ENCODE results near the gene MRPL10.

DNA sequence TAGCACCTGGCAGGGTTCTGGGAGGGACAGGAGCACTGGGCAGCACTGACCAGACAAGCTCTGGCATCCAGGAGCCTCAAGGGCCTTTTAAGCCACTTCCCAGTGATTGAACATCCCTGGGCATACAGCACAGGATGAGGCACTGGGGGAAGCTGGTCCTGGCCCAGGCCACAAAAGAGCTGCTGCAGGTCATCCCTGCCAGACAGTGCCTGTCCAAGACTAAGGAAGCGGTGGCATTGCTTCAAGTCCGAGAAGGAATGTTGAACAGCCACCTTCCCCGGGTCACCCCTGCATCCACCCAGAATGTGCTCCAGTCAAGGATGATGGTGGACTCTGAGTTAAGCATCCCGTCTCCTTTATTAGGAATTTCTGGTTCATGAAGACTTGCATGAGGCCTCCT is 8.6 kb downstream of the MRPL10 start:
- TF ChIP-seq, protein P1, sequence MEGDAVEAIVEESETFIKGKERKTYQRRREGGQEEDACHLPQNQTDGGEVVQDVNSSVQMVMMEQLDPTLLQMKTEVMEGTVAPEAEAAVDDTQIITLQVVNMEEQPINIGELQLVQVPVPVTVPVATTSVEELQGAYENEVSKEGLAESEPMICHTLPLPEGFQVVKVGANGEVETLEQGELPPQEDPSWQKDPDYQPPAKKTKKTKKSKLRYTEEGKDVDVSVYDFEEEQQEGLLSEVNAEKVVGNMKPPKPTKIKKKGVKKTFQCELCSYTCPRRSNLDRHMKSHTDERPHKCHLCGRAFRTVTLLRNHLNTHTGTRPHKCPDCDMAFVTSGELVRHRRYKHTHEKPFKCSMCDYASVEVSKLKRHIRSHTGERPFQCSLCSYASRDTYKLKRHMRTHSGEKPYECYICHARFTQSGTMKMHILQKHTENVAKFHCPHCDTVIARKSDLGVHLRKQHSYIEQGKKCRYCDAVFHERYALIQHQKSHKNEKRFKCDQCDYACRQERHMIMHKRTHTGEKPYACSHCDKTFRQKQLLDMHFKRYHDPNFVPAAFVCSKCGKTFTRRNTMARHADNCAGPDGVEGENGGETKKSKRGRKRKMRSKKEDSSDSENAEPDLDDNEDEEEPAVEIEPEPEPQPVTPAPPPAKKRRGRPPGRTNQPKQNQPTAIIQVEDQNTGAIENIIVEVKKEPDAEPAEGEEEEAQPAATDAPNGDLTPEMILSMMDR (IDR thresholded peaks at IDR 0.05): no peak
- TF ChIP-seq EP300 (IDR thresholded peaks at IDR 0.05) (no peak), POLR2A (IDR thresholded peaks at IDR 0.05) (no peak), POLR2AphosphoS5 (IDR thresholded peaks at IDR 0.05) (no peak)
